ENCODE measurements around the gene DOLK. TPM values are rescaled to one million over a fixed set of nuclear protein-coding genes. Genes with fewer than 3 reads are reported as not detected.

DOLK gene
- total and polyA plus RNA-seq, 8 donors, result 7.4 to 19.4 (median 11.5) TPM

DNA sequence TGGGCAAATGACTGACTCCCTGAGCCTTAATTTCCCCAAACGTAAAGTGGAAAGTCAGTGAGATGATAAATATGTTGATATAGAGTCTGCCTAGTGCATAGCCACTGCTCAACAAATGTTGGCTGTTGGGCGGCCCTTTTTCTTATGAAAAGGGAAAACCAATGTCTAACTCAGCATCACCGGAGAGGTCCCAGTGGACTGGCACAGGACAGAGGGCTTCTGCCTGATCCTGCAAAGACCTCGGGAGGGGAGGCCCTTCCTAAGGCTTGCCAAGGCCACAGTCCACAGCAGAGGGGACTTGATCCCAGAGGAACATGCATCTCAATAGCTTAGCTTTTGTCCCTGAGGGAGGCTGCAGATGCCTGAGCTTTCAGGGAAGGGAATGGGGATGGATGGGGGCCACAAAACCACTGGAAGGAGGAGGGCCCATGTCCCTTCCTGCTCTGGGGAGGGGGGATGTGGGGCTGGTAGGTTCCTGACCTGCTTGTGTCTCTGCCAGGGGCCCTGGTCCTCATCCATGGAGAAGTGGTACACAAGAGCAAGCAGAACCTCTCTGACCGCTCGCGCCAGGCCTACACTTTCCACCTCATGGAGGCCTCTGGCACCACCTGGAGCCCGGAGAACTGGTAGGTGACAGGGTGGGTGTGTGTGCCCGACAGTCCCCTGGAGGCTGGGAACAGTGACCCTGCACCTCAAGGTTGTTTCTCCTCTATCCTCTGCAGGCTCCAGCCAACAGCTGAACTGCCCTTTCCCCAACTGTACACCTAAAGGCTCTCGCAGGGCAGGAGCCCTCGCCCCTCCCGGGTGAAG lies 6.3 kb downstream of the DOLK start:
- TF ChIP-seq, protein P1, sequence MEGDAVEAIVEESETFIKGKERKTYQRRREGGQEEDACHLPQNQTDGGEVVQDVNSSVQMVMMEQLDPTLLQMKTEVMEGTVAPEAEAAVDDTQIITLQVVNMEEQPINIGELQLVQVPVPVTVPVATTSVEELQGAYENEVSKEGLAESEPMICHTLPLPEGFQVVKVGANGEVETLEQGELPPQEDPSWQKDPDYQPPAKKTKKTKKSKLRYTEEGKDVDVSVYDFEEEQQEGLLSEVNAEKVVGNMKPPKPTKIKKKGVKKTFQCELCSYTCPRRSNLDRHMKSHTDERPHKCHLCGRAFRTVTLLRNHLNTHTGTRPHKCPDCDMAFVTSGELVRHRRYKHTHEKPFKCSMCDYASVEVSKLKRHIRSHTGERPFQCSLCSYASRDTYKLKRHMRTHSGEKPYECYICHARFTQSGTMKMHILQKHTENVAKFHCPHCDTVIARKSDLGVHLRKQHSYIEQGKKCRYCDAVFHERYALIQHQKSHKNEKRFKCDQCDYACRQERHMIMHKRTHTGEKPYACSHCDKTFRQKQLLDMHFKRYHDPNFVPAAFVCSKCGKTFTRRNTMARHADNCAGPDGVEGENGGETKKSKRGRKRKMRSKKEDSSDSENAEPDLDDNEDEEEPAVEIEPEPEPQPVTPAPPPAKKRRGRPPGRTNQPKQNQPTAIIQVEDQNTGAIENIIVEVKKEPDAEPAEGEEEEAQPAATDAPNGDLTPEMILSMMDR (IDR thresholded peaks at IDR 0.05), result no peak
- Histone ChIP-seq H3K27me3 (no peaks in the 10 kb centered on the region), H3K36me3 (peaks cover 0 to 5% of the 10 kb centered on the region in 2 donors), H3K27ac (peak overlapping the region; percentile 2 to 13), H3K9me3 (no peaks in the 10 kb centered on the region), H3K4me3 (no peak overlapping the region), H3K4me1 (peaks cover 6 to 15% of the 10 kb centered on the region in 2 donors)
- DNase-seq (peak in 1 of 4 donors; percentile 58), ATAC-seq (no peak)
- intact Hi-C loops (cut with DNase I), result no loop called here

DNA sequence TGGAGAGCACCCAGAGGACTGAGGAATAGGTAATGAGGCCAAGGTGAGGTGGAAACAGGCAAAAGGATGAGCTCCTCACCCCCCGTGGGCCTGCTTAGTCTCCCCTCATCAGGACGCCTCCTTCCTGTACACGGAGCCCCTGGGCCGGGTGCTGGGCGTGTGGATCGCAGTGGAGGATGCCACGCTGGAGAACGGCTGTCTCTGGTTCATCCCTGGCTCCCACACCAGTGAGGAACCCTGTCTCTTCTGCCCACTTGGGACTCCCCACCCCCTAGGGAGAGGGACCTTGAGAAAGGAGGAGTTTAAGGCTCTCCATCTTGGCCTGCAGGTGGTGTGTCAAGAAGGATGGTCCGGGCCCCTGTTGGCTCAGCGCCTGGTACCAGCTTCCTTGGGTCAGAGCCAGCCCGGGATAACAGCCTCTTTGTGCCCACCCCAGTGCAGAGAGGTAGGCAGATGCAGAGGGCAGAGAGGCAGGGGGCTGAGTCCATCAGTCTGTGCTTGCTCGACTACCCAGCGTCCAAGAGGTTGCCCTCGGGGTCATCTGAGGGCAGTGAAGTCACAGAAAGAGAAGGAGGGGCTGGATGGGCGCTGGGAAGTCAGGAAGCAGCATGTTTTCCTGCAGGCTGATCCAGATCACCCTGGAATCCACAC lies 7.0 kb downstream of the DOLK start:
- Histone ChIP-seq H3K27me3 (no peaks in the 10 kb centered on the region), H3K4me3 (no peak overlapping the region), H3K27ac (peak overlapping the region in 1 of 2 donors; percentile 23), H3K4me1 (peaks cover 3 to 11% of the 10 kb centered on the region in 2 donors), H3K36me3 (no peaks in the 10 kb centered on the region), H3K9me3 (no peaks in the 10 kb centered on the region)
- intact Hi-C loops (cut with DNase I), result no loop called here
- TF ChIP-seq, protein P1 (IDR thresholded peaks at IDR 0.05), result no peak
- DNase-seq (peak in 1 of 4 donors; percentile 61), ATAC-seq (peak; percentile 18)

DNA sequence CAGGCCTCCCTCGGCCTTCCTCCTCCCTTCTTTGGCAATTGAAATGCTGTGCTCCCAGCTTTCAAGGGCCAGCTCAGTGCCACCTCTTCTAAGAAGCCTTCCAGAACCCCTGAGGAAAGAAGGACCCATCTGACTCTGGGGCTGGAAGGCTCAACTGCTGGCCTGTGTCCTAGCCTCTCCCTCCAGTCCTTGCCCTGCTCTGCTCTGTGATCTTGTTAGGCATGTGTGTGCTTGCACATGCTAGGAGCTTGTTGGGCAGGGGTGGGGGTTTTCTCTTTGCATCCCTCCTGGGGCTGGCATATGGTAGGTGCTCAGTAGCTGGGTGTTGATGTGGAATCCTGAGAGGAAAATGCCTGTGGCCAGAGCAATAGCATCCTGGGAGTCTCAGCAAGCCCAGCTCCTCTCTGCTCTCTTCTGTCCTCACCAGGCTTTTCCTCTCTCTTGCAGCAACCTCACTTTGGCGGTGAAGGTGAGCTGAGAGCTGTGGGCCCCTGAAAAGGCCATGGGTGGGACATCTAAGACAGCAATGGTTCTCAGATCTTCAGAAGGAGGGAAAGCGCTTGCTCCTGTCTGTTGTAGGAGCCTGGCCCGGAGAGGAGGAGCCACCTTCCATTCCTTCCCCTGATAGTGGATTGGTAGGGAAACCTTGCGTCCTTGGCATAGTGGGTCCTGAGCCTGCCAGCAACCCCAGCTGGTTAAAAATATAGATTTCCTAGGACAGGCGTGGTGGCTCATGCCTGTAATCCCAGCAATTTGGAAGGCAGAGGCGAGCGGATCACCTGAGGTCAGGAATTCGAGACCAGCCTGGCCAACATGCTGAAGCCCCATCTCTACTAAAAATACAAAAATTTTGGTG lies 9.9 kb downstream of the DOLK start:
- peaks cover 0 to 9% of the 10 kb centered on the region in 2 donors for H3K36me3 ChIP-seq
- intact Hi-C loops (cut with DNase I), result no loop called here
- no peak overlapping the region for H3K4me3 ChIP-seq
- no peaks in the 10 kb centered on the region for H3K27me3 ChIP-seq
- DNase-seq (no peak), ATAC-seq (no peak)
- TF ChIP-seq, protein P1 (IDR thresholded peaks at IDR 0.05), result no peak
- H3K4me1 ChIP-seq, result peaks cover 1 to 4% of the 10 kb centered on the region in 2 donors
- H3K27ac ChIP-seq, result no peak overlapping the region
- H3K9me3 ChIP-seq, result no peaks in the 10 kb centered on the region

DNA sequence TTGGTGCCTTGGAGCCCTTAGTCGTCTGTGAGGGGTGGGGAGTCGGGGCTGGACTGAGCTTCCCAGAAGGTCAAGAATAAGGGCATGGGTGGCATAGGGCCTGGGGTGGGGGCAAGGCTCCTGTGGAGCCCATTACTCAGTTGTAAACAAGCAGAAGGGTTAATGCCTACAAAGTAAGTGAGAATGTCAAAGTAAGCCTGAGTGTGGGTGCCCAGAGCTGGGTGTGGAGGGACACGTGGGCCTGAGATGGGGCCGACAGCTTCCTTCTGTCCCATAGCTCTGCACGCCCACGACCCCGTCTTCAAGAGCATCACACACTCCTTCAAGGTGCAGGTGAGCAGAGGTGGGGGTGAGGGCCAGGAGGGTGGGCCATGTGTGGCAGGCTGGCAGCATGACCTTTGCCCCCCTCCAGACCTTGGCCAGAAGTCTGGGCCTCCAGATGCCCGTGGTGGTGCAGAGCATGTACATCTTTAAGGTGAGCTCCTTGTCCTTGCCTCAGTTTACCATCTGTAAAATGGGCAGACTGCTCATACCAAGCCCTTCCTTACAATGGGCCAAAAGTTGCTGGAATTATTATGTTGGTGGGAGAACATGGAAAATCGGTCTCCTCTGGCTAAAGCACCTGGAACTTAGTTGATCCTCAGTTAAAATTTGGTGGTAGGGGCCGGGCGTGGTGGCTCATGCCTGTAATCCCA lies 11.1 kb downstream of the DOLK start:
- Histone ChIP-seq H3K4me3 (no peak overlapping the region), H3K9me3 (no peaks in the 10 kb centered on the region), H3K27ac (no peak overlapping the region), H3K36me3 (peaks cover 0 to 9% of the 10 kb centered on the region in 2 donors), H3K27me3 (no peaks in the 10 kb centered on the region), H3K4me1 (peaks cover 0 to 4% of the 10 kb centered on the region in 2 donors)
- DNase-seq (peak in 1 of 4 donors; percentile 55), ATAC-seq (no peak)
- TF ChIP-seq, protein P1 (IDR thresholded peaks at IDR 0.05), result no peak
- intact Hi-C loops (cut with DNase I), result no loop called here
